Ishikawa (cell line): Measurements from ENCODE around the gene GUCA2B.

Source experiments
- CEBPB ChIP-seq: IDR thresholded peaks from 2 replicates; pipeline ENCODE4 v1.6.1; 2012
- CREB1 ChIP-seq: IDR thresholded peaks from 2 replicates; pipeline ENCODE4 v1.6.1; 2012; ENCODE audit warnings: low read depth
- EGR1 ChIP-seq: IDR thresholded peaks from 2 replicates; pipeline ENCODE4 v1.6.1; 2012
- EP300 ChIP-seq: IDR thresholded peaks from 2 replicates; pipeline ENCODE4 v1.6.1; 2012; ENCODE audit warnings: borderline replicate concordance
- MAX ChIP-seq: IDR thresholded peaks from 2 replicates; pipeline ENCODE4 v1.6.1; 2012
- RAD21 ChIP-seq: IDR thresholded peaks from 2 replicates; pipeline ENCODE4 v1.6.1; 2012; ENCODE audit warnings: low read depth
- REST ChIP-seq: IDR thresholded peaks from 2 replicates; pipeline ENCODE4 v1.6.1; 2012; ENCODE audit warnings: low read depth, mild to moderate bottlenecking
- TAF1 ChIP-seq: IDR thresholded peaks from 2 replicates; pipeline ENCODE4 v1.6.1; 2012; ENCODE audit warnings: low read depth, mild to moderate bottlenecking
- TCF12 ChIP-seq: IDR thresholded peaks from 2 replicates; pipeline ENCODE4 v1.6.1; 2012; ENCODE audit warnings: low read depth
- YY1 ChIP-seq: IDR thresholded peaks from 2 replicates; pipeline ENCODE4 v1.6.1; 2012; ENCODE audit warnings: low read depth
- ZBTB7A ChIP-seq: IDR thresholded peaks from 2 replicates; pipeline ENCODE4 v1.6.1; 2012; ENCODE audit warnings: low read depth

GRCh38 chr1:42128964-42129363, 24.2 kb upstream of the GUCA2B start:
- TF ChIP-seq MAX: no peak
- no peak for TF ChIP-seq RAD21
- TF ChIP-seq ZBTB7A: no peak
- TF ChIP-seq CEBPB: no peak
- no peak for TF ChIP-seq CREB1
- no peak for TF ChIP-seq EP300
- TF ChIP-seq TAF1: no peak
- no peak for TF ChIP-seq REST
- TF ChIP-seq TCF12: no peak
- no peak for TF ChIP-seq YY1
- TF ChIP-seq EGR1: no peak
